ENCODE results near the gene ABCA1.
A peak's percentile ranks its signal among the peaks of the same experiment; 100 is the strongest.

The ABCA1 gene

GRCh38 chr9:104750185-104750767 is 177.7 kb downstream of the ABCA1 start:
- no peak for TF ChIP-seq CTCF (IDR thresholded peaks at IDR 0.05; ENCODE audit: low read depth, low read length)
- H3K4me3 ChIP-seq (ENCODE audit: low read depth, low read length), result no peak overlapping the region

GRCh38 chr9:104748359-104749031 is 179.5 kb downstream of the ABCA1 start:
- peak overlapping the region; percentile 86 for H3K4me3 ChIP-seq (ENCODE audit: low read depth, low read length)
- TF ChIP-seq CTCF (IDR thresholded peaks at IDR 0.05; ENCODE audit: low read depth, low read length), result no peak

DNA sequence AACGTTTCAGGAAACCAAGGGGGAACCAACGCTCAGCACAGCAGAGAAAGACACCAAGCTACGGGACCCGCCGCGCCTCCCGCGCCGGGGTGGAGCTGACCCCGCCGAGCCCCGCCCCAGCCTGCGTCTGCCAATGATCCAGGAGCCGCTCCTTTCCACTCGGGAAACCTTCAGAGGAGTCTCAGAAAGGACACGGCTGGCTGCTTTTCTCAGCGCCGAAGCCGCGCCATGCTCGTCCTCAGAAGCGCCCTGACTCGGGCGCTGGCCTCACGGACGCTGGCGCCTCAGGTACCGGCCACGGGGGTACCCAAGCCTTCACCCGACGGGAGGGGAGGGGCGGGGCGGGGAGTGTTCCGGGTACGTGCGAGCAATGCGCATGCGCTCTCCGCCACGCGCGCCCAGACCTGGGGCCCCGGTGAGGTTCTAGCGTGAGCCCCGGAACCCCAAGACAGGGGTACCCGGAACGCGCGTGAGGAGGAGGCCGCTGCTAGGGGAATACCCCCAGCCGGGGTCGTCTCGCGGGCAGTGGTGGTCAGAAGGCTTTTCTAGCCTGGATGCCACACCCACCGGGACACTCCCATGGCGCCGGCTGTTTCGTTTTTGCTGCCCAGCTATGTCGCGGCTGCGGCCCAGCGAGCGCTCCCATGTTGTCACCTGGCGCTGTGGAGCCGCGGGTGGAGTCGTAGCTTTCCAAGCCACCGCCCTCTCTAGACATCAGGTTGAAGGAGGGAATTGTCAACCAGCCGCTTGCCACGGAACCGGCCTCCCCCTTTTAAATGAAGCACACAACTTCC is 180.2 kb downstream of the ABCA1 start, which contains the start of gene NIPSNAP3A:
NIPSNAP3A (plus strand) TSS at position 119 of the 794 bp plus-strand sequence; CDS start at position 229, 110 bp downstream.
- no peak for TF ChIP-seq CTCF (IDR thresholded peaks at IDR 0.05; ENCODE audit: low read depth, low read length)
- H3K4me3 ChIP-seq (ENCODE audit: low read depth, low read length), result peak within 1 kb of the TSS; percentile 86

GRCh38 chr9:104747245-104747564 is 180.8 kb downstream of the ABCA1 start:
- peak overlapping the region; percentile 86 for H3K4me3 ChIP-seq (ENCODE audit: low read depth, low read length)
- TF ChIP-seq CTCF (IDR thresholded peaks at IDR 0.05; ENCODE audit: low read depth, low read length), result no peak

- TF ChIP-seq CTCF (IDR thresholded peaks at IDR 0.05; ENCODE audit: low read depth, low read length), result no peak
- H3K4me3 ChIP-seq (ENCODE audit: low read depth, low read length), result peak overlapping the region; percentile 86
Observed at GRCh38 chr9:104746798-104747197, 181.2 kb downstream of the ABCA1 start.

DNA sequence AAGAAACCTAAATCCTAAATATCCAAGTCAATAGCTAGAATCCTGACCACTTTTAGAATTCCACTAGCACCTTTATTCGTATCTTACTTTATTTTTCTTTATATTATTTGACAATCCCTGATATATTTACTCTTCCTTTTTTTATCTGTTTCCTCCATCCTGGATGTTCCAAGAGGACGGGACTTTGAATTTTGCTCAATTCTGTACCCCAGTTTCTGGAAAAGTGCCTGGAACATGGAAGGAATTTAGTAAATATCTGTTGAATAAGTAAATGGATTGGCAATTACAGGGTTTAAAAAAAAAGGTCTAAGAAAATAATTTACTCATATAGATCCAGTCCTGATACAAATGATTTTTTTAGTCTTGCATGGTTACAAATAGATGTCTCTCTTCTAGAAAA is 181.7 kb downstream of the ABCA1 start:
- TF ChIP-seq CTCF (IDR thresholded peaks at IDR 0.05; ENCODE audit: low read depth, low read length), result no peak
- no peak overlapping the region for H3K4me3 ChIP-seq (ENCODE audit: low read depth, low read length)

DNA sequence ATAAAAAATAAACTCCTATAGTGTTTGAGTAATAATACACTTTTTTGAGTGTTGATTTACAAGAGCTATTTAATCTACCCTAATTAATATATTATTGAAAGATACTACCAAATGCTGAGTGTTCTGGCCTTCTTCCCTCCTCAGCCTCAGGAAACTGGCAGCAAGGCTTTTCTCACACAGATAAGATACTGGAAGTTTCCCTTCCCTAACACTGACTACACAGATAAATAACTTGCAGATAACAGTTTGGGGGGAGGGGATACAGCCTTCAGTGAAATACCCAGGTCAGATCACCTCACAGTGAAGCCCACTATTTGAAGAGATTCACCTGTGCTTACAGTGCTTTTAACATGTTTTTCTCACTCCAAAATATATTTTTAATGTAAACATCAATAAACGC is 182.1 kb downstream of the ABCA1 start:
- no peak for TF ChIP-seq CTCF (IDR thresholded peaks at IDR 0.05; ENCODE audit: low read depth, low read length)
- no peak overlapping the region for H3K4me3 ChIP-seq (ENCODE audit: low read depth, low read length)
